NCI-H1436 treated with DMSO at 0.1 percent for 48 hours (cell line): ENCODE measurements around the gene LGALS9.
"Not testable (repeated sequence)": the region's sequence is repeated elsewhere in the genome, so short reads cannot be mapped to it uniquely, and the experiment has no call there.

Experiments used
- DNase-seq: peaks from one replicate; lab custom pipeline; 2025; lab: John Stamatoyannopoulos, UW

Gene LGALS9

DNA sequence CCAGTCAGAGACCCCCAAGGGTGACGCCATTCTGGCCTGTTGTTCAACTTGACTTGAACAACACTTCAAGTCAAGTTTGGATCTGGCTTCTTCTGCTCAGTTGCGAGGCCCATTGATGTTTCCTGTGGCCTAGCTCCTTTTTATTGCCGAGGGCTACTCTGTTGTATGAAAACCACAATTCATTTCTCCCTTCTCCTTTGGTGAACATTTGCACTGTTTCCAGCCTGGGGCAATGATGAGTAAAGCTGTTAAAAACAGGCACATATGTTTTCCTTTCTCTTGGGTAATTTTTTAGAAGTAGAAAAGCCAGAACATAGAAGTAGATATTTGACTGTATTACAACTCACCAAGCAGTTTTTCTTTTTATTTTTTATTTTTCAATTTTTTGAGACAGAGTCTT, 1.7 kb upstream of the LGALS9 start:
- DNase-seq = not testable (repeated sequence)

DNA sequence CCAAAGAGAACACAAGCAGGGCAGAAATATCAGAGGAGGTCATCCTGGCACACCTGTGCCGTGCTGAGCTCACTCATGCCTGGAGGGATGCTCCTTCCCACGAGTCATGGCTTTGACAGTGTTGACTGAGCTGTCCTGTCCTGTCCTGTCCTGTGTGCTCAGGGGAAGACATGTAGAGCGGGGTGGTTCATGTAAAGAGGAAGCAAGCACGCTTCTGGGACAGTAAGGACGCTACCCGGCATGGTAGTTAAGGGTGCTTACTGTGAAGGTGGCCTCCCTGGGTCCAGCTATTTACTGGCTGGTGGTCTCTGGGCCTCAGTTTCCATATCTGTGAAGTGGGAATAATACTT, 398 bp downstream of the LGALS9 start:
- DNase-seq = no peak

- DNase-seq = no peak
These were observed 1.1 kb downstream of the LGALS9 start for GRCh38 chr17:27631897-27632725.

DNA sequence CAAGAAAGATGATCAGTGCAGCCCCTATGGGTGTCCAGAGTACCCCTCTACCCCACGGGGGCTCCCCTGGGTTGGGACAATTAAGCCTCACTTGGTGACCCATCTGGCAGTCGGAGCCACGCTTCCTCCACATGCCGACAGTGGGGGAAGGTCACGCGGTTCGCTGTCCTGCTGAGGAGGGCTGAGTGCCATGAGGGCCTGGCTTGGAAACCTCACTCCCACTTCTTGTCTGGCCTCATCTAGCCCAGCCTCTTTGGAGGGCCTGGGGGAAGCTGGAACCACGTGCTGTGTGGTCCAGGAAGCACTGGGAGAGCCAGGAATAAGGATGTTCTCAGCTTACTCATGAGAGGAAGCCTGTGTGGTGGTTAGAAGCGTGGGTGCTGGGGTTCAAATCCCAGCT, 1.8 kb downstream of the LGALS9 start:
- DNase-seq = not testable (repeated sequence)

- no peak for DNase-seq
These were observed 2.5 kb downstream of the LGALS9 start for GRCh38 chr17:27633312-27634025.

DNA sequence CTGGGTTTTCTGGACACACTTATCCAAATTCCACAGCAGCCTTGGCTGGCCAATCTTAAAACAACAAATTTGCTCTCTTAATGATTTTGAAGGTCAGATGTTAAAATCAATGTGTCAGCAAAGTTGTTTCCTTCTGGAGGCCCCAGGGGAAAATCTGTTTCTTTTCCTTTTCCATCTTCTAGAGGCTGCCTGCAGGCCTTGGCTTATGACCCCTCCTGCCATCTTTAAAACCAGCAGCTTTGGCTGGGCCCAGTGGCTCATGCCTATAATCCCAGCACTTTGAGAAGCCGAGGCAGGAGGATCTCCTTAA, 3.0 kb downstream of the LGALS9 start:
- DNase-seq = no peak

- no peak for DNase-seq
These were observed 3.8 kb downstream of the LGALS9 start for GRCh38 chr17:27634776-27635175.

GRCh38 chr17:27635275-27635823, 4.4 kb downstream of the LGALS9 start:
- DNase-seq = no peak

DNA sequence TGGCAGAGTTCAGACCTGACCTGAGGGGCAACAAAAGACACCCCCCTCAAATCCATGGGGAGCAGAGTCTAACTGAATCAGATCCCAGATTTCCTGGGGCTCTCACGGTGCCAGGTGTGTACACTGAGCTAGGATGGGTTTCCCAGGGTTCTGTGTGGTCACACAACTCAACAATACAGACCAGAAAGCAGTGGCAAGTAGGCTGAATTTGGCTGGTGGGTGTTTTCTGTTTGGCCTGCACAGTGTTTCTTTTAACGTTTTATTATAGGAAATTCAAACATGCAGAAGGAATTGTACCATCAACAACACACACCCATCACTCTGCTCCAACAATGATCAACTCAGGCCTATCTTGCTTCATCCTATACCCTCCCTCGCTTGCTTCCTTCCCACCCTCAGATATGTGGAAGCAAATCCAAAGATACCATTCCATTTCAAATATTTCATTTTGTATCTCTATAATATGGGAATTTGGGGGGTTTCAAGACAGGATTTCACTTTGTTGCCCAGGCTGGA, 5.1 kb downstream of the LGALS9 start:
- DNase-seq = not testable (repeated sequence)

DNA sequence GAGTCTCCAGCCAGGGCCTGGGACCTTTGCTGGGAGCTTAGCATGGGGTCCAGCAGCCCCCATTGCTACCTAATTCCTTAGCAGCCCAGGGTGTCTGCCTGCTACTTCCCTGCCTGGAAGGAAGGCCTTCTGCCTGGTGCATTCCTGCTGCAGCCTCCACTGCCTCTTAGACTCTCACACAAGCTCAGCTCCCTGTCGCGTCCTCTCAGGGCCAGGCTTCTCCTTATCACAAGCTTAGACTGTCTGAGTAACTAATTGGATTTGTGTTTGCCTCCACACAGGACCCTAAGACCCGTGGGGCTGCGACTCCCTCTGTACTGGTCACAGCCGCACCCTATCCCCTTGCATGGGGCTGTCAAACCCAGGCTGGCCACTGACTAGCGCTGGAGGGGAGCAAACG, 6.8 kb downstream of the LGALS9 start:
- not testable (repeated sequence) for DNase-seq

DNA sequence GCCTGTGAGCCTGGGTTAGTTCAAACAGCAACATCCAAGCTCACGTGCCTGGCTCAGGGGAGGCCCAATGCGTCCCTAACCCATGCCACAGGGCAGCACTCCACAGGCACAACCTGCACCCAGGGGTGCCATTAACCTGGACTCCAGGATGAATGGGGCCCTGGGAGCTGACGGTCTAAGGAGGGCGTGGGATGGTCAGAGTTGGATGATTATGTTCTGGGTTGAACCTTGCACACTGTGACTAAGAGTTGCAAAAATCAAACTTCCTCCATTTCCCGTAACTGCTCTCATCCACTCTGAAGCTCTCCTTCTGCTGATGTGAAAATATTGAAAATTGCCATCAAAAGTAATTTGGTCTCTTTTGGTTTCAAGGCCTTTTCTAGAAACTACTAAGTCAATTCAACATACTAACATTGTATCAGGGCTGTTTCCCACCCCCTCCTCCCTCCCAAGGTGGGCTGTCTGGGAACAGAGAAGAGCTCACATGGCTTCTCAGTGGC, 7.5 kb downstream of the LGALS9 start:
- not testable (repeated sequence) for DNase-seq

GRCh38 chr17:27640790-27641189, 9.8 kb downstream of the LGALS9 start:
- DNase-seq = no peak

GRCh38 chr17:27644586-27644985, 13.6 kb downstream of the LGALS9 start:
- no peak for DNase-seq

DNA sequence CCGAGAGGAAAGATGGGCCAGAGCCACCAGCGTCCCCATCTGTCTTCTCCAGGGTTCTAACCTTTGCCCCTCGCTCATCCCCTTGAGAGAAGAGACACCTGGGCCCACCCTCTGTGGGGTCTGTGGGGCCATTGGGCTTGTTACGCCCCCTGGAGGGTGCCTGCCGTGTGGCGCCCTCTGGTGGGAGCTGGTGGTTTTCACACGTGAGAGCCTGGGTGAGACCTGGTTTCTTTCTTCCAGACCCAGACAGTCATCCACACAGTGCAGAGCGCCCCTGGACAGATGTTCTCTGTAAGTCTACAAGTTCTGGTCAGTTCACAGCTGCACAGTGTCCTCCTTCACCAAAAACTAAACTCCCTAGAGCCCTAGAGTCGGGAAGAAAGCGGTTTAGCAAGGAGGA, 14.6 kb downstream of the LGALS9 start:
- not testable (repeated sequence) for DNase-seq

DNA sequence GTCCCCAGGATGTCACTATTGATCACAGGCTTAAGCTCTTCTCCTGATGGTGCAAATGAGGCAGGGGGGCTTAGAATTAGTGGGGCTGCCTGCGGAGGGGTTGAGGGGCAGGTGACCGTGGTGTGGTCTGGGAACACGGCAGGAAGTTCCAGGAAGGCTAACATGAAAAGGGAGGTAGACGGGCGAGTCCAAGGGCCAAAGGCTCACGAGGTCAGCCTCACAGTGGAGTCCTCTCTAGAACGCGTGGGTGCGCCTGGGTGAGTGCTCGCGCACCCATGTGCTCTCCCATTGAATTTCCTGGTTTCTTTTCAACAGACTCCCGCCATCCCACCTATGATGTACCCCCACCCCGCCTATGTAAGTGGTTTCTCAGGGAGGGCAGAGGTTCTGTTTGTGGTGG, 15.2 kb downstream of the LGALS9 start:
- DNase-seq = no peak

- no peak for DNase-seq
These were observed 16.8 kb downstream of the LGALS9 start for GRCh38 chr17:27647765-27648164.

GRCh38 chr17:27649111-27649571, 18.2 kb downstream of the LGALS9 start:
- DNase-seq = not testable (repeated sequence)

GRCh38 chr17:27649929-27650328, 18.9 kb downstream of the LGALS9 start:
- no peak for DNase-seq

DNA sequence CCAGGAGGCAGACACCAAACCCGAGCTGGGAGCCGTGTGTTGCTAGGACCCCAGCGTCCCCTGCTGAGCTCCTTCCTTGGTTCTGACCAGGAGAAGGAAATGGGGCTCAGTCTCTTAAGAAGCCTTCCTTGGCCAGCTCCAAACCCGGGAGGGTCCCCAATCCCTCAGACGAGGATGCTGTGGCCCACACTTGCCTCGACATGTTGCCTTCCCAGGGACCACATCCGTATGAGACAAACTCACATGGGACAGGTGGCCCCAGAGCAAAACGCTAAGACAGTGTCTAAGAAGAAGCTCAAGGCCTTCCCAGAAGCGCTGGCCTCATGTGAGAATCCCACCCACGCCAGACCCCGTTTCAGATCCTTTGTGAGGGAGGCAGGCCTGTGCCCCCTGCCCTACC, 19.8 kb downstream of the LGALS9 start:
- DNase-seq = no peak

DNA sequence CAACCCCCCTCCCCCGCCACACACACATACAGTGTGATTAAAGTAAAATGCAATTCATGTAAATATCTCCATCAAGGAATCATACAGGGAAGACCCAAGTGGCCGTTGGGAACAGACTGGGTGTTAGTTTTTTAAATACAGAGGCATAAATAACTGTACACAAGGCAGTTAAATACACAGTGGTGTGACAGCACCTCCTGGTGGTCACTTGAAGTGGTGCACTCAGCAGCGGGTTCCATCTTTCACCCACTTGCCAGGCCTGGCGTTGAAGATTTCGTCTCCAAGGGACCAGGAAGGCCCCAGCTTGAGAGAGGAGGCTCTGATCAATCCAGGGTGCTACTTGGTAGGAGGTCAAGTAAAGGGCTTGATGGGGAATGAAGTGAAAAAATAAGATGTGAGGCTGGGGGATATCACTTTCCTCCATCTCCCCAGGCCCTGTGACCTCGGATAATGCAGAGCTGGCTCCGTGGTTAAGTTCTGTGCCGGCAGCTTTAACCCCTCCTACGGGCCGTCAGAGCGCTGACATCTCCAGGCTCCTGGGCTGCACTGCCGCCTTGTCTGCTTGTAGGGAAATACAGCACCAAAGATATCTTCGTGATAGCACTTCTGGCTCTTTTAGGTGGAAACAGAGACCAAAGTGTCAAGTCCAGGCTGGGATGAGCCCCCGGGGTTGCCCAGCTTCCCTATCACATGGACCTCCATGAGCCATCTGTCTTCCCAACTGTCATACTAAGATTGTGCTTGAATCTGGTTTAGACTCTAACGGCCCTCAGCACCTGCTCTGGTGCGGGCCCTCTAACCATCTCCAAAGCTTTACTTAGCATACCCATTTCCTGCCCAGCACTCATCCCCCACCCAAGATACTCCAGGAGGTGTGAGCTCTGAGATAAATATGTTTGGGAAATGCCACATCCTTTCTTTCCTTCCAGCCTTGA, 20.7 kb downstream of the LGALS9 start:
- no peak for DNase-seq

GRCh38 chr17:27653449-27653971, 22.5 kb downstream of the LGALS9 start:
- not testable (repeated sequence) for DNase-seq
